ENCODE results near the gene PARD3. TPM values are rescaled to one million over a fixed set of nuclear protein-coding genes. Genes with fewer than 3 reads are reported as not detected.

Gene PARD3
- total and polyA plus RNA-seq, 10 of the 15 experiments (the other 5 are each of a cell fraction or from before 2014, with no cell fraction given): 2.6 to 43.1 (median 13.9) TPM

DNA sequence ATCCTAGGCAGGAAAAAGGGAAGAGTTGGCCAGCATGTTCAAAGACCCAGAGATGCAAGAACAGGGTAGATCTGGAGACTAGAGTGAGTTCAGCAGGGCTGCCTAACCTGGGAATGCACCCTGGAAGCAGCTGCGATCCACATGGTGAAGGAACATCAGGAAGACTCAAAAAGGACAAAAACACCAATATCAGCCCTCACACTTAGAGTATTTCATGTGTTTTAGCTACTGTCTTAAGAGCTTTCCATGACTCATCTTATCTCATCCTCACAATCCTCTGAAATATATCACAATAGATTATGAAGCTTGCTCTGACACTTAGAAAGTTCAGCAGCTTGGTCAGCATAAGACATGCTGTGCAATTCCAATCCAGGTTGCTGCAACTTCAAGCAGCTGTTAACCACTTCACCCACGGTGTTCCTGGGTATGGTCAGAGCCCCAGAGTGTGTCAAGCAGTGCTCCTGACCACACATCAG is 380.9 kb downstream of the PARD3 start:
- no peaks in the 10 kb centered on the region for H4K20me1 ChIP-seq (ENCODE audit: control insufficient read depth, insufficient read depth)
- in situ Hi-C loops (cut with MboI) (no loop called here), intact Hi-C loops (cut with micrococcal nuclease; ENCODE audit: unreplicated experiment) (no loop called here)
- BruUV-seq (replicated peaks): no TSS peak
- no peaks in the 10 kb centered on the region for H3K79me2 ChIP-seq (ENCODE audit: control insufficient read depth, insufficient read depth, low read length)
- no peaks in the 10 kb centered on the region for H3K4me1 ChIP-seq (ENCODE audit: control insufficient read depth, insufficient read depth, low read length)
- no peak overlapping the region for H3K4me2 ChIP-seq (ENCODE audit: control insufficient read depth, insufficient read depth)
- no peak overlapping the region for H3K27ac ChIP-seq (ENCODE audit: control insufficient read depth, insufficient read depth)
- POLR2A ChIA-PET: interaction anchor here (0.9 to 1.3 kb wide), 3 partner anchors 12 to 20 kb away, joined by 3 to 5 read pairs (median 4); no protein-coding TSS in a partner anchor
- ATAC-seq (peak; percentile 35), FAIRE-seq (no peak), DNase-seq (ENCODE audit: low read depth, low spot score) (no peak)
- H3K9ac ChIP-seq (ENCODE audit: control insufficient read depth, insufficient read depth, low read length): no peak overlapping the region
- H2AFZ ChIP-seq (ENCODE audit: control insufficient read depth, low read depth, low read length): no peak overlapping the region
- CTCF ChIA-PET: interaction anchor here (1.1 kb wide), 1 partner anchor 293 kb away, joined by 3 read pairs; no protein-coding TSS in a partner anchor
- no peaks in the 10 kb centered on the region for H3K9me3 ChIP-seq (replicated peaks; ENCODE audit: control insufficient read depth, insufficient read depth, low read length)
- H3K36me3 ChIP-seq (ENCODE audit: control insufficient read depth in 2 of 2, insufficient read depth in 2 of 2, low read length in 1 of 2): no peaks in the 10 kb centered on the region
- SMC1A ChIA-PET (ENCODE audit: uncharacterized antibody, unreplicated experiment): interaction anchor here (0.6 to 1.6 kb wide), 12 partner anchors 10 to 843 kb away, joined by 3 to 9 read pairs (median 3); no protein-coding TSS in a partner anchor
- H3K27me3 ChIP-seq (replicated peaks in 1 of 2; ENCODE audit: control insufficient read depth in 2 of 2, insufficient read depth in 2 of 2, low read length in 1 of 2): no peaks in the 10 kb centered on the region
- RAD21 ChIA-PET (ENCODE audit: unreplicated experiment): interaction anchor here (0.7 to 2.1 kb wide), 3 partner anchors 12 to 45 kb away, joined by 3 to 10 read pairs (median 3); no protein-coding TSS in a partner anchor
- WGBS (ENCODE audit: insufficient coverage, insufficient replicate concordance, low lambda C conversion rate, missing lambda C conversion rate): 28% methylated on average over 2 of the region's 2 CpGs
- no peak overlapping the region for H3K4me3 ChIP-seq
- TF ChIP-seq TCF7 (IDR thresholded peaks at IDR 0.05; ENCODE audit: borderline replicate concordance) (no peak), IKZF2 (IDR thresholded peaks at IDR 0.05) (no peak), ESRRA (IDR thresholded peaks at IDR 0.05; ENCODE audit: low read length) (no peak), EZH2 (IDR thresholded peaks at IDR 0.05; ENCODE audit: borderline replicate concordance, control insufficient read depth, low read depth, low read length) (no peak), SRF (IDR thresholded peaks at IDR 0.05; ENCODE audit: low read depth in 2 of 2, low read length in 2 of 2) (no peak), SUPT20H (IDR thresholded peaks at IDR 0.05; ENCODE audit: borderline replicate concordance, control insufficient read depth, low read depth, low read length) (no peak), SMC3 (IDR thresholded peaks at IDR 0.05; ENCODE audit: borderline replicate concordance, low read length) (no peak), MXI1 (IDR thresholded peaks at IDR 0.05; ENCODE audit: low read depth, low read length) (no peak), POLR2AphosphoS2 (IDR thresholded peaks at IDR 0.05; ENCODE audit: low read depth, low read length) (no peak), STAT1 (conservative IDR thresholded peaks at IDR 0.05) (no peak), SREBF2 (IDR thresholded peaks at IDR 0.05; ENCODE audit: low read length) (no peak), LARP7 (IDR thresholded peaks at IDR 0.05) (no peak), POU2F2 (IDR thresholded peaks at IDR 0.05; ENCODE audit: borderline replicate concordance, low read depth, low read length) (no peak), ZNF217 (IDR thresholded peaks at IDR 0.05) (no peak), NRF1 (conservative IDR thresholded peaks at IDR 0.05; ENCODE audit: low read depth, low read length) (no peak)
- TF ChIP-seq, protein P1, sequence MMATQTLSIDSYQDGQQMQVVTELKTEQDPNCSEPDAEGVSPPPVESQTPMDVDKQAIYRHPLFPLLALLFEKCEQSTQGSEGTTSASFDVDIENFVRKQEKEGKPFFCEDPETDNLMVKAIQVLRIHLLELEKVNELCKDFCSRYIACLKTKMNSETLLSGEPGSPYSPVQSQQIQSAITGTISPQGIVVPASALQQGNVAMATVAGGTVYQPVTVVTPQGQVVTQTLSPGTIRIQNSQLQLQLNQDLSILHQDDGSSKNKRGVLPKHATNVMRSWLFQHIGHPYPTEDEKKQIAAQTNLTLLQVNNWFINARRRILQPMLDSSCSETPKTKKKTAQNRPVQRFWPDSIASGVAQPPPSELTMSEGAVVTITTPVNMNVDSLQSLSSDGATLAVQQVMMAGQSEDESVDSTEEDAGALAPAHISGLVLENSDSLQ (IDR thresholded peaks at IDR 0.05): no peak
- TF ChIP-seq, protein P2, sequence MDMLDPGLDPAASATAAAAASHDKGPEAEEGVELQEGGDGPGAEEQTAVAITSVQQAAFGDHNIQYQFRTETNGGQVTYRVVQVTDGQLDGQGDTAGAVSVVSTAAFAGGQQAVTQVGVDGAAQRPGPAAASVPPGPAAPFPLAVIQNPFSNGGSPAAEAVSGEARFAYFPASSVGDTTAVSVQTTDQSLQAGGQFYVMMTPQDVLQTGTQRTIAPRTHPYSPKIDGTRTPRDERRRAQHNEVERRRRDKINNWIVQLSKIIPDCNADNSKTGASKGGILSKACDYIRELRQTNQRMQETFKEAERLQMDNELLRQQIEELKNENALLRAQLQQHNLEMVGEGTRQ (IDR thresholded peaks at IDR 0.05; ENCODE audit: borderline replicate concordance, low read depth, low read length): no peak
- TF ChIP-seq, protein P3, sequence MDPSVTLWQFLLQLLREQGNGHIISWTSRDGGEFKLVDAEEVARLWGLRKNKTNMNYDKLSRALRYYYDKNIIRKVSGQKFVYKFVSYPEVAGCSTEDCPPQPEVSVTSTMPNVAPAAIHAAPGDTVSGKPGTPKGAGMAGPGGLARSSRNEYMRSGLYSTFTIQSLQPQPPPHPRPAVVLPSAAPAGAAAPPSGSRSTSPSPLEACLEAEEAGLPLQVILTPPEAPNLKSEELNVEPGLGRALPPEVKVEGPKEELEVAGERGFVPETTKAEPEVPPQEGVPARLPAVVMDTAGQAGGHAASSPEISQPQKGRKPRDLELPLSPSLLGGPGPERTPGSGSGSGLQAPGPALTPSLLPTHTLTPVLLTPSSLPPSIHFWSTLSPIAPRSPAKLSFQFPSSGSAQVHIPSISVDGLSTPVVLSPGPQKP (IDR thresholded peaks at IDR 0.05; ENCODE audit: low read depth, low read length): no peak

Data from GM12878 (cell line).